Subcutaneous adipose tissue (tissue), 4 donors: Measurements from ENCODE around the gene CLPX. TPM values are rescaled to one million over a fixed set of nuclear protein-coding genes. Genes with fewer than 3 reads are reported as not detected.

Experiments
- CTCF ChIP-seq: fragments of 450-650 bp; IDR thresholded peaks from one replicate; pipeline ENCODE4 v1.5.1; 2016; ENCODE audit warnings: low read depth, mild to moderate bottlenecking, control low read depth, antibody characterized with exemption, moderate library complexity
- small RNA-seq: library from RNA; depleted of rRNA; stranded (forward); fragments of <200 nt; gene quantifications from one replicate; pipeline ENCODE3, GENCODE V24; 2016
- total RNA-seq, 4 donors: library from RNA; depleted of rRNA; stranded (reverse); fragments of >200 nt; gene quantifications; one replicate each; pipeline ENCODE4 v1.1.0, GENCODE V29; 2016

The CLPX gene
- total RNA-seq, 4 donors from 2014 or later = 49.6 to 79.5 (median 71.9) TPM

GRCh38 chr15:65102912-65103311 lies 82.2 kb downstream of the CLPX start:
- TF ChIP-seq CTCF = no peak

GRCh38 chr15:65101891-65102708 lies 83.0 kb downstream of the CLPX start:
- no peak for TF ChIP-seq CTCF

- no peak for TF ChIP-seq CTCF
Measured at GRCh38 chr15:65101411-65101890, 83.7 kb downstream of the CLPX start.

GRCh38 chr15:65100442-65100841 lies 84.7 kb downstream of the CLPX start:
- no peak for TF ChIP-seq CTCF

- TF ChIP-seq CTCF = no peak
Measured at GRCh38 chr15:65099336-65099735, 85.8 kb downstream of the CLPX start.

Small RNA genes within 50 kb of the gene (small RNA-seq; reads per million reads assigned to genes)
- gene AC013553.1 (not detected), gene AC068213.1 (not detected), gene RNU6-686P (not detected)

Other genes starting within 250 kb of the CLPX start
- gene SPG21, start 195.4 kb downstream of the CLPX start, total RNA-seq = 100 to 1,000 TPM in 1 of 4 donors, 10 to 100 TPM in 3; 89.7 to 127 (median 94.8) TPM
- 10 to 100 TPM; 18.3 to 29.0 (median 23.7) TPM for gene MTFMT, start 155.7 kb downstream of the CLPX start, total RNA-seq
- gene SLC51B, start 140.0 kb downstream of the CLPX start, total RNA-seq = not detected
- 10 to 100 TPM in 1 of 4 donors, 1 to 10 TPM in 3; 2.6 to 13.6 (median 7.7) TPM for gene RASL12, start 117.4 kb downstream of the CLPX start, total RNA-seq
- gene KBTBD13, start 108.6 kb downstream of the CLPX start, total RNA-seq = not detected
- gene UBAP1L, start 70.1 kb downstream of the CLPX start, total RNA-seq = 1 to 10 TPM; 1.3 to 5.7 (median 3.1) TPM
- gene PDCD7, start 51.5 kb downstream of the CLPX start, total RNA-seq = 10 to 100 TPM; 11.9 to 21.1 (median 17.9) TPM
- 100 to 1,000 TPM in 2 of 4 donors, 10 to 100 TPM in 2; 46.5 to 223 (median 111) TPM for gene CILP, start 26.1 kb upstream of the CLPX start, total RNA-seq
- 10 to 100 TPM in 2 of 4 donors, 1 to 10 TPM in 2; 8.1 to 13.4 (median 11.0) TPM for gene PARP16, start 101.5 kb upstream of the CLPX start, total RNA-seq
- gene RNU5A-1, start 110.7 kb upstream of the CLPX start, total RNA-seq = not detected
- gene RNU5B-1, start 119.3 kb upstream of the CLPX start, total RNA-seq = not detected
- not detected for gene IGDCC3, start 192.7 kb upstream of the CLPX start, total RNA-seq
- gene IGDCC4, start 237.6 kb upstream of the CLPX start, total RNA-seq = 1 to 10 TPM in 1 of 4 donors, under 1 TPM in 2, not detected in 1; 0.34 to 1.3 (median 0.66) TPM